ENCODE measurements around the gene NRG3. TPM values are rescaled to one million over a fixed set of nuclear protein-coding genes. Genes with fewer than 3 reads are reported as not detected.

Gene NRG3
- total RNA-seq, 4 donors from 2014 or later = 0.54 TPM; not detected in 3

- no peak for ATAC-seq
- WGBS, 2 donors (ENCODE audit: low coverage in 1 of 2) = 0 to 17% methylated on average over 1 of the region's 1 CpG
Observed at GRCh38 chr10:82736305-82736704, 861.3 kb downstream of the NRG3 start.

GRCh38 chr10:82737549-82737948 lies 862.6 kb downstream of the NRG3 start:
- no peak for ATAC-seq
- TF ChIP-seq CTCF (IDR thresholded peaks at IDR 0.05) (no peak), POLR2A (IDR thresholded peaks at IDR 0.05) (no peak), POLR2AphosphoS5 (IDR thresholded peaks at IDR 0.05) (no peak), EP300 (IDR thresholded peaks at IDR 0.05) (no peak)
- WGBS, 2 donors (ENCODE audit: low coverage in 1 of 2) = 50% methylated on average over 2 of the region's 11 CpGs; no CpG with 5 or more reads in 1 of the 2 donors
- Histone ChIP-seq H3K4me1 (no peaks in the 10 kb centered on the region), H3K4me3 (no peak overlapping the region), H3K27ac (no peak overlapping the region), H3K9me3 (no peaks in the 10 kb centered on the region), H3K27me3 (peaks cover 2% of the 10 kb centered on the region), H3K36me3 (no peaks in the 10 kb centered on the region)

More at GRCh38 chr10:82736305-82736704, 861.3 kb downstream of the NRG3 start:
- Histone ChIP-seq H3K36me3 (no peaks in the 10 kb centered on the region), H3K9me3 (no peaks in the 10 kb centered on the region), H3K27me3 (no peaks in the 10 kb centered on the region), H3K27ac (no peak overlapping the region), H3K4me1 (no peaks in the 10 kb centered on the region), H3K4me3 (no peak overlapping the region)
- no peak for TF ChIP-seq EP300 (IDR thresholded peaks at IDR 0.05)
- TF ChIP-seq CTCF (IDR thresholded peaks at IDR 0.05) = no peak
- no peak for TF ChIP-seq POLR2AphosphoS5 (IDR thresholded peaks at IDR 0.05)
- no peak for TF ChIP-seq POLR2A (IDR thresholded peaks at IDR 0.05)

- ATAC-seq = no peak
- no peak for TF ChIP-seq POLR2AphosphoS5 (IDR thresholded peaks at IDR 0.05)
- TF ChIP-seq CTCF (IDR thresholded peaks at IDR 0.05) = no peak
- TF ChIP-seq POLR2A (IDR thresholded peaks at IDR 0.05) = no peak
- no peak for TF ChIP-seq EP300 (IDR thresholded peaks at IDR 0.05)
- no peaks in the 10 kb centered on the region for H3K4me1 ChIP-seq
- 72% methylated on average over 7 of the region's 8 CpGs; no CpG with 5 or more reads in 1 of the 2 donors for WGBS, 2 donors (ENCODE audit: low coverage in 1 of 2)
- H3K9me3 ChIP-seq = no peaks in the 10 kb centered on the region
- H3K36me3 ChIP-seq = no peaks in the 10 kb centered on the region
- peaks cover 8% of the 10 kb centered on the region for H3K27me3 ChIP-seq
- no peak overlapping the region for H3K4me3 ChIP-seq
- H3K27ac ChIP-seq = no peak overlapping the region
Observed at GRCh38 chr10:82738592-82738991, 863.6 kb downstream of the NRG3 start.

- no peak for ATAC-seq
- WGBS, 2 donors (ENCODE audit: low coverage in 1 of 2) = 57 to 66% methylated on average over 3 to 4 of the region's 4 CpGs
Observed at GRCh38 chr10:82742478-82742877, 867.5 kb downstream of the NRG3 start.

More at GRCh38 chr10:82742478-82742877, 867.5 kb downstream of the NRG3 start:
- TF ChIP-seq CTCF (IDR thresholded peaks at IDR 0.05) = no peak
- no peak for TF ChIP-seq EP300 (IDR thresholded peaks at IDR 0.05)
- TF ChIP-seq POLR2AphosphoS5 (IDR thresholded peaks at IDR 0.05) = no peak
- no peak for TF ChIP-seq POLR2A (IDR thresholded peaks at IDR 0.05)
- no peaks in the 10 kb centered on the region for H3K4me1 ChIP-seq
- H3K27me3 ChIP-seq = peaks cover 8% of the 10 kb centered on the region
- no peaks in the 10 kb centered on the region for H3K36me3 ChIP-seq
- H3K9me3 ChIP-seq = no peaks in the 10 kb centered on the region
- H3K4me3 ChIP-seq = no peak overlapping the region
- no peak overlapping the region for H3K27ac ChIP-seq

Data from gastroesophageal sphincter (tissue), 4 donors.